Renal pelvis (tissue), 4 donors: ENCODE measurements around the gene EPB41L3. TPM values are rescaled to one million over a fixed set of nuclear protein-coding genes. Genes with fewer than 3 reads are reported as not detected.
"Not testable (repeated sequence)": the region's sequence is repeated elsewhere in the genome, so short reads cannot be mapped to it uniquely, and the experiment has no call there.

ENCODE experiments used
- DNase-seq: peaks from one replicate; pipeline ENCODE4 v3.0.0-alpha.2; 2013
- polyA plus RNA-seq, 3 donors: library from polyadenylated mRNA; unstranded; fragments of 120-200 nt; gene quantifications; one replicate each; pipeline ENCODE4 v1.2.1, GENCODE V29; 2013; ENCODE audit not compliant: insufficient read length in 3 of 3

Gene EPB41L3
- polyA plus RNA-seq, 3 donors, result 56.0 to 60.3 (median 58.2) TPM

- DNase-seq, result no peak
These were observed 43.4 kb downstream of the EPB41L3 start for GRCh38 chr18:5500158-5500939.

DNA sequence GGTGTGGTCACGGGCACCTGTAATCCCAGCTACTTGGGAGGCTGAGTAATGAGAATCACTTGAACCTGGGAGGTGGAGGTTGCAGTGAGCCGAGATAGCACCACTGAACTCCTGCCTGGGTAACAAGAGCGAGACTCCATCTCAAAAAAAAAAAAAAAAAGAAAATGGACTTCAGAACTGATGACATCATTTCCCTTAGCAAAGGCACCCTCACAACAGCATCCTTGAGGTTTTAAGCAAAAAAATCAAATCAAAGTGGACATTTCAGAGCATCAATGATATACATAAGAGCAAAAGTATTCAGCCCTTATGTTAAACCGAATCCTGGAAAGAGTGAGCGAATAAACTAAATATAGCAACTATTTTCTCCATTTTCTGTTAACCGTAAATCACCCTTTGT lies 45.3 kb downstream of the EPB41L3 start:
- no peak for DNase-seq

DNA sequence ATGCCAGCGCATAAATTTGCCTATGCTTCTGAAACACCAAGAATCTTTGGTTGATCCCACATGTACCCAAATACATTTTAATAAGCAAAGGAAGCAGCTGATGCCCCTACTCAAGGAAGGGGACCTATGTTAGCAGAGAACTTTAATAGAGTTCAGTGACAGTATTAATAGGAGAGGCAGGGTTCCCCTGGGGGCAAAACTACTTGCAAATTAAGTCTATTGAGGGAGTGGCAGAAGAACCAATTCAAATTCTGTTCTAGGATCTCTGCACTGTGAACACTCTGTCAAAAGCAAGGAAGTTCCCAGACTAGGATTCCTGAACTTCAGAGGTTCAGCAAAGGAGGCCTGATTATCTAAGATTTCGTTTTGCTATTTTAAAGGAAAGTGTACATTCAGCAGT lies 47.5 kb downstream of the EPB41L3 start:
- no peak for DNase-seq

DNA sequence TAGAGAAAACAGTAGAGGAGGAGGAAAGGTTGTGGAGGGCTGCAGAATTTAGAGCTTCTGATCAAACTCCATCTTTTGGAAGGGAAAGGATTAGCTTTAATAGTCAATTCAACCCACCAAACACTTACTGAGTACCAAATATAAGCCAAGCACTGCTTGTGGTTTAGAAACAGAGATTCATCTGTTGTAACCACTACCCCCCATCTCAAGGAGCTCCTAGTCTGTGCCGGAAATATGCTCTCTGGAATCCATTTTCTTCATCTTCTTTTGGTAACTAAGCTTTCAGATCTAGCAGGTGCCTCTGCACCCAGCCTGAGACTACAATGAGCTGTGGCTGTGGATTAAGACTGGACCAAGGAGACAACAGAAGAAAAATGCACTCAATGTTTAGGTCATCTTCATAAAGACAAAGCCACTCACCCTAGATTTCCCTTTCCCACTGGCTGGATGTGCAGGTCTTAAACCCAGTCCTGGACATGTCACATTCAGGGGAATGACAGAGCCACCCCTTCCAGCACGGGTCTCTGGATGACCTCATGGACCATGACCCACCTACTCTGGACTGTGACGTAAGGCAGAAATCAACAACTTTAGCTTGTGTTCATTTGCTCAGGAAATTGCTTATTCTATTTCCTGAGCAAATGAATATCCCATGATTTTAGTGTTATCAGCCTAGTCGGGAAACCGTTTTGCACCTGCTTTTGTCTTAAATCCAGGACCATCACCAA lies 52.9 kb downstream of the EPB41L3 start:
- no peak for DNase-seq

DNA sequence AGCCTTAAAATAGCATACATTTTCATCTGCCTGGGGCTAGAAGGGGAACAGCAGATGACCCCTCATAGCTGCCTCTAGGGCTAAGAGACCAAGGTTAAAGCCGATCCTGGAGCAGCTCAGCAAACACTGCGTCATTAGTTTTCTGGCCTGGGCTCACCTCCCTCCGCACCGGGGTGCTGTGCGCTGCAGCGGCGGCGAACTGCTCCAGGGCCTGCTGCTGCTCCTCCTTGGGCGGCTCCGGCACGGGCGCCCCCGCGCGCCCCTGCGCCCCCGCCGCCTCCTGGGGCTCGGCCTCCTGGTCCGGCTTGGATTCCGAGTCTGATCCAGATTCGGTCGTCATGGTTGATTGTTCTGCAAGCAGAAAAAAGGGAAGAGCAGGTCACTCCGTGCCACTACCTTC lies 55.0 kb downstream of the EPB41L3 start:
- no peak for DNase-seq

DNA sequence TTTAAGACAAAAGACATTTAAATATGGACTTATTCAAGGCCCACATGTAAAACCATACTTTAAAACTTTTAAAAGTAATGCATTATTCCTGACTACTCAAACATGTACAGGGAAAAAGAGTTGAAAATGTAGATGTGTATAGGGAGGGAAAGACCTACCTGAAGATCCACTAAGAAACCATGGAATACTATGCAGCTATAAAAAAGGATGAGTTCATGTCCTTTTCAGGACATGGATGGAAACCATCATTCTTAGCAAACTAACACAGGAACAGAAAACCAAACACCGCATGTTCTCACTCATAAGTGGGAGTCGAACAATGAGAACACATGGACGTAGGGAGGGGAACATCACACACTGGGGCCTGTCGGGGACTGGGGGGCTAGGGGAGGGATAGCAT lies 55.8 kb downstream of the EPB41L3 start:
- DNase-seq, result not testable (repeated sequence)

DNA sequence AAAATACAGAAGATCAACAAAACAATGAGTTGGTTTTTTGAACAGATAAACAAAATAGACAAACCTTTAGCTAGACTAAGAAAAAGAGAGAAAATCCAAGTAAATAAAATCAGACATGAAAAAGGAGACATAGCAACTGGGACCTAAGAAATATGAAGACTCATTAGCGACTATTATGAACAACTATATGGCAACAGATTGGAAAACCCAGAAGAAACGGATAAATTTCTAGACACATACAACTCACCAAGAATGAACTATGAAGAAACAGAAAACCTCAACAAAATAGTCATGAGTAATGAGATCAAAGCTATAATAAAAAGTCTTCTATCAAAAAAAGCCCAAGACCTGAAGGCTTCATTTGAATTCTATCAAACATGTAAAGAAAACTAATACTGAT lies 59.3 kb downstream of the EPB41L3 start:
- DNase-seq, result no peak

GRCh38 chr18:5481621-5482020 lies 62.2 kb downstream of the EPB41L3 start:
- no peak for DNase-seq

- no peak for DNase-seq
These were observed 65.5 kb downstream of the EPB41L3 start for GRCh38 chr18:5478261-5478660.

- DNase-seq, result no peak
These were observed 66.6 kb downstream of the EPB41L3 start for GRCh38 chr18:5476961-5477800.

- DNase-seq, result no peak
These were observed 68.5 kb downstream of the EPB41L3 start for GRCh38 chr18:5475267-5475666.

DNA sequence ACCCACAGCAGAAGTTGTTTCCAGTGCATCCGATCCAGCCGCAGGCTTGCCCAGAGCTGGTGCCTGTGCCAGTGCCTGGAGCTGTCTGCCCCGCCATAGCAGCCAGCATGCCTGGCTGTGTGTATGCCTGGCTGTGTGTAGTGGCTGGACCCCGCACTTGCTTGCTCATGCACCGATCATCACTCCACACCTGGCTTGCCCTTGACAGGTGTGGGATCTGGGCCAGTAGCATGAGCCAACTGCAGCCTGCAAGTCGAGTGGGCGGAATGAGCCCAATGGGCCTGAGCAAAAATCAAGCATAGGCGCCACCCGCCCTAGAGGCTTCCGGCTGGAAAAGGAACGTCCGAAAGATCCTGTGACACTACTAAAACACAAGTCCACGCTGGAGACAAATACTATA lies 74.5 kb downstream of the EPB41L3 start:
- no peak for DNase-seq

- no peak for DNase-seq
These were observed 75.4 kb downstream of the EPB41L3 start for GRCh38 chr18:5468394-5468793.

GRCh38 chr18:5467671-5468070 lies 76.1 kb downstream of the EPB41L3 start:
- no peak for DNase-seq

- DNase-seq, result no peak
These were observed 77.5 kb downstream of the EPB41L3 start for GRCh38 chr18:5466256-5466655.

DNA sequence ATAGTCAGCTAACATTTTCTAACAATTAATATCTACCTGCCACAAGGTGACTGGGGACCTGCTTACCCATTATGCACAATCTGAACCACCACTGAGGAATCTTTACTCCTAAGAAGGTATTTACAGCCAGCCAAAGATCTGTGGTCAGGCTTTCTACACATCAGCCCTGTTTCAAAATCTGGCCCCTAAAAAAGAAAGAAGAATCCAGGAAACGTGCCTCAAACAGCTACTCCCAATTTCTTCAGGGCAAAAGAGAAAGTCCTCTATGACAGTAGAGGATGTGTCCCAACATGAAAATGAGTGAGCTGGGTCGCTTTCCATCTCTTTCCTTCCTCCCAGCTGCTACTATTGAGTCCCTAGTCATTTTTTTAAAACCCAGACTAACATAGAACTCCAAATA lies 79.5 kb downstream of the EPB41L3 start:
- no peak for DNase-seq

- DNase-seq, result no peak
These were observed 80.0 kb downstream of the EPB41L3 start for GRCh38 chr18:5463831-5464230.

GRCh38 chr18:5463390-5463789 lies 80.4 kb downstream of the EPB41L3 start:
- no peak for DNase-seq

GRCh38 chr18:5462227-5462626 lies 81.6 kb downstream of the EPB41L3 start:
- DNase-seq, result no peak

GRCh38 chr18:5461041-5461440 lies 82.8 kb downstream of the EPB41L3 start:
- peak; percentile 62 for DNase-seq

DNA sequence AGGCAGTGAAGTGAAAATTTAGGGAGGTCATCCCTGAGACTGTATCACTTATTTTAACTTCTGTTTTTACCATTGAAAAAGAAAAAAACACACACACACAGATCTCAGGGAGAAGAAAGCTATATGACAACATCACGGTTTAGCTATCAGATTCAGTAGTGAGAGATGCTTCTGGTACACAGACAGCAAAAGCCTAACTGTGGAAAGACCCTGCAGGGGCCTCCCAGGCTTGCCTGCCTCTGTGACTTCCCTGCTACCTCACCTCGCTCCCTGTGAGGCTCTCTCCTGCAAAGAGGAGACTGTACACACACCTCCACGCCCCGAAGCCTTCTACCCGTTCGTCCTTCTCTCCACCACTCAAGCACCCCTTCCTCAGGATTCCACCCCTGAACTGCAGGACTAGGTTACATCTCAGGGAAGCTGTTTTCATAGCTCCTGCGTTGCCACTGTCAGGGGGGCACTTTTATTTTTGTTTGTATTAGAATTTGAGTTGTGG lies 86.3 kb downstream of the EPB41L3 start:
- DNase-seq, result no peak
